GM23338 (cell line): ENCODE measurements around the gene IQSEC3.

Experiments used
- CREB1 ChIP-seq: fragments of 250-450 bp; sonication (Bioruptor Pico); IDR thresholded peaks from 2 replicates; pipeline ENCODE4 v1.5.0; 2020; ENCODE audit warnings: low read depth, mild to moderate bottlenecking, moderate library complexity
- CTCF ChIP-seq, 2 experiments: fragments of 200-600 bp in 1 of 2; sonication (generic) in 1 of 2; conservative IDR thresholded peaks; 2 replicates each; pipeline versions ENCODE4 v1.5.1 to v1.6.1; 2016 to 2017; ENCODE audit warnings: antibody characterized with exemption in 2 of 2, low read depth in 2 of 2, mild to moderate bottlenecking in 2 of 2, moderate library complexity in 1 of 2
- ETS1 ChIP-seq: IDR thresholded peaks from 2 replicates; pipeline ENCODE4 v1.6.1; 2016; ENCODE audit warnings: antibody characterized with exemption
- EZH2 ChIP-seq: fragments of 200-600 bp; sonication (generic); IDR thresholded peaks from one replicate; pipeline ENCODE4 v1.8.0; 2017; ENCODE audit warnings: antibody characterized with exemption, mild to moderate bottlenecking, low read depth; ENCODE audit not compliant: unreplicated experiment
- EZH2phosphoT487 ChIP-seq: fragments of 200-600 bp; sonication (generic); IDR thresholded peaks from one replicate; pipeline ENCODE4 v1.8.1; 2018; ENCODE audit warnings: antibody characterized with exemption; ENCODE audit not compliant: unreplicated experiment
- POLR2AphosphoS5 ChIP-seq: IDR thresholded peaks from 2 replicates; pipeline ENCODE4 v1.6.1; 2016; ENCODE audit warnings: antibody characterized with exemption, low read depth
- REST ChIP-seq: IDR thresholded peaks from one replicate; pipeline ENCODE4 v1.6.1; 2018; ENCODE audit warnings: antibody characterized with exemption; ENCODE audit not compliant: unreplicated experiment
- ZNF331 ChIP-seq: fragments of 250-450 bp; sonication (Bioruptor Pico); IDR thresholded peaks from 2 replicates; pipeline ENCODE4 v1.5.0; 2020; ENCODE audit warnings: low read depth, mild to moderate bottlenecking, moderate library complexity

- TF ChIP-seq POLR2AphosphoS5: no peak
- TF ChIP-seq CTCF (conservative IDR thresholded peaks at IDR 0.05; ENCODE audit: low read depth in 2 of 2): no peak
- TF ChIP-seq EZH2: no peak
- TF ChIP-seq EZH2phosphoT487: no peak
- TF ChIP-seq CREB1: no peak
- TF ChIP-seq ETS1: no peak
- no peak for TF ChIP-seq ZNF331 (CRISPR knock-in tag)
- TF ChIP-seq REST: no peak
Observed at GRCh38 chr12:155006-155405, 88.4 kb downstream of the IQSEC3 start.
